A673 (cell line): ENCODE results near the gene MEIG1.

ENCODE experiments used
- CTCF ChIP-seq: fragments of 300-800, 200-600 bp; sonication (generic); conservative IDR thresholded peaks from 2 replicates; pipeline ENCODE4 v1.5.1; 2017; ENCODE audit warnings: low read depth, mild to moderate bottlenecking, antibody characterized with exemption, low read length, moderate library complexity, mixed read lengths
- EZH2 ChIP-seq: fragments of 200-600 bp; sonication (generic); IDR thresholded peaks from 2 replicates; pipeline ENCODE4 v1.6.1; 2017; ENCODE audit warnings: borderline replicate concordance, low read depth, mild to moderate bottlenecking, mixed read lengths, antibody characterized with exemption, low read length; ENCODE audit not compliant: poor library complexity, severe bottlenecking

GRCh38 chr10:14958872-14959220, 342 bp upstream of the MEIG1 start:
- TF ChIP-seq CTCF (no peak), EZH2 (no peak)
